ENCODE results near the gene HEXD.
A peak's percentile ranks its signal among the peaks of the same experiment; 100 is the strongest.

The HEXD gene

DNA sequence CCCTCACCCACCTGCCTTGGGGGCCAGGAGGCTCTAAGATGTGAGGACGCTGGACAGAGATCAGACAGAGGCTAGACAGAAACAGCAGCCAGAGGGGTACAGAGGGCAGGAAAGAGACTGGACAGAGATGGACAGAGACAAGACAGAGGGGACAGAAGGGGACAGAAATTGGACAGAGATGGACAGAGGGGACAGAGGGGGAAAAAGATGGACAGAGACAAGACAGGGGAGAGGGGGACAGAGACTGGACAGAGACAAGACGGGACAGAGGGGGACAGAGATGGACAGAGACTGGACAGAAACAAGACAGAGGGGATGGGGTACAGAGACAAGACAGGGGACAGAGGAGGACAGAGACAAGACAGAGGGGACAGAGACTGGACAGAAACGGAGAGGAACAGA, 30.4 kb upstream of the HEXD start:
- Histone ChIP-seq H3K9me3 (ENCODE audit: control insufficient read depth, insufficient read depth, low read depth, low read length) (no peaks in the 10 kb centered on the region), H3K4me1 (ENCODE audit: control insufficient read depth, insufficient read depth, low read length) (no peaks in the 10 kb centered on the region), H3K36me3 (ENCODE audit: control insufficient read depth in 2 of 2, insufficient read depth in 1 of 2, low read length in 2 of 2) (peaks cover 0 to 12% of the 10 kb centered on the region in 2 experiments; a peak in 1 of 3 replicates), H3K27ac (ENCODE audit: extremely low read depth, low read depth, low read length) (no peak overlapping the region), H3K4me3 (ENCODE audit: low read depth, low read length) (no peak overlapping the region)
- ChIA-PET CTCF (no interaction called here), POLR2A (no interaction called here)
- TF ChIP-seq, protein P1, sequence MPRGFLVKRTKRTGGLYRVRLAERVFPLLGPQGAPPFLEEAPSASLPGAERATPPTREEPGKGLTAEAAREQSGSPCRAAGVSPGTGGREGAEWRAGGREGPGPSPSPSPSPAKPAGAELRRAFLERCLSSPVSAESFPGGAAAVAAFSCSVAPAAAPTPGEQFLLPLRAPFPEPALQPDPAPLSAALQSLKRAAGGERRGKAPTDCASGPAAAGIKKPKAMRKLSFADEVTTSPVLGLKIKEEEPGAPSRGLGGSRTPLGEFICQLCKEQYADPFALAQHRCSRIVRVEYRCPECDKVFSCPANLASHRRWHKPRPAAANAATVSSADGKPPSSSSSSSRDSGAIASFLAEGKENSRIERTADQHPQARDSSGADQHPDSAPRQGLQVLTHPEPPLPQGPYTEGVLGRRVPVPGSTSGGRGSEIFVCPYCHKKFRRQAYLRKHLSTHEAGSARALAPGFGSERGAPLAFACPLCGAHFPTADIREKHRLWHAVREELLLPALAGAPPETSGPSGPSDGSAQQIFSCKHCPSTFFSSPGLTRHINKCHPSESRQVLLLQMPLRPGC (tag by site-specific recombination; IDR thresholded peaks at IDR 0.05) = no peak
- TF ChIP-seq SALL2 (tag by site-specific recombination; IDR thresholded peaks at IDR 0.05; ENCODE audit: borderline replicate concordance) (peak; percentile 54; the same call in 1 of the 2 replicates), ZEB2 (tag by site-specific recombination; IDR thresholded peaks at IDR 0.05) (no peak)

DNA sequence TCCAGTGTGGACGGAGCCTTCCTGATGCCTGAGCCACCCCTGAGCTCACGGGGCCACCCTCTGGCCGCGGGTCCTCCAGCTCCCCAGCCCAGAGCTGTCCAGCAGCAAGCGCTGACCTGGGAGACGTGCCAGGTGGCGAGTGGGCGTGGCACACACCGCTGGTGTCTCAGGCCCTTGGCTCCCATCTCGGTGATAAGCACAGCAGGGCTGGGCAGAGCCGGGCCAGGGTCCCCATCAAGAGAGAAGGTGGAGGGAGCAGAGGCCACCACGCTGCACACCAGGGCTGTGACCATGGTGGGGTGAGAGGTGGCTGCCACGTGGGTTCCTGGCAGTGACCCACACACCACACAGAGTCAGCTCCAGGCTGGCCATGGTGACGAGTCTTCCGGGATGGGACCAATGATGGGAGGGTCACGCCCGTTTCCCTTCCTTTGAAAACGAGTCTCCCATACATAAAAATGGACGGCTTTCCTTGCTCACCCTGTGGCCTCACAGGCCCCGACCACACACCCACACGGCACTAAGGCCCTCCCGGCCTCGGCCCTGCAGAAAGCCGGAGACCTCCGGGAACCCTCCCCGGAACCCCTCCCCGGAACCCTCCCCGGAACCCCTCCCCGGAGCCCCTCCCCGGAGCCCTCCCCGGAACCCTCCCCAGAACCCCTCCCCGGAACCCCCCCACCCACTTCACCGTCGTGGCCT, 29.8 kb upstream of the HEXD start:
- ChIA-PET CTCF (no interaction called here), POLR2A (no interaction called here)
- no peak overlapping the region for H3K27ac ChIP-seq (ENCODE audit: extremely low read depth, low read depth, low read length)
- no peaks in the 10 kb centered on the region for H3K4me1 ChIP-seq (ENCODE audit: control insufficient read depth, insufficient read depth, low read length)
- H3K9me3 ChIP-seq (ENCODE audit: control insufficient read depth, insufficient read depth, low read depth, low read length) = no peaks in the 10 kb centered on the region
- no peak overlapping the region for H3K4me3 ChIP-seq (ENCODE audit: low read depth, low read length)
- H3K36me3 ChIP-seq (ENCODE audit: control insufficient read depth in 2 of 2, insufficient read depth in 1 of 2, low read length in 2 of 2) = peaks cover 0 to 16% of the 10 kb centered on the region in 2 experiments; a peak in 1 of 3 replicates
- TF ChIP-seq ZNF324 (tag by site-specific recombination; IDR thresholded peaks at IDR 0.05) (no peak), ZNF530 (tag by site-specific recombination; IDR thresholded peaks at IDR 0.05; ENCODE audit: low read depth) (no peak), KLF1 (tag by site-specific recombination; IDR thresholded peaks at IDR 0.05) (peak; percentile 53; the same call in 1 of the 2 replicates), ZNF274 (IDR thresholded peaks at IDR 0.05; ENCODE audit: low read length) (no peak), ZNF274 (tag by site-specific recombination; IDR thresholded peaks at IDR 0.05; ENCODE audit: borderline replicate concordance) (no peak), ZNF585B (tag by site-specific recombination; IDR thresholded peaks at IDR 0.05) (no peak), ZNF76 (tag by site-specific recombination; IDR thresholded peaks at IDR 0.05; ENCODE audit: borderline replicate concordance, low read depth) (no peak), BCL11A (tag by site-specific recombination; IDR thresholded peaks at IDR 0.05; ENCODE audit: low read depth) (no peak), HOXD13 (CRISPR knock-in tag; IDR thresholded peaks at IDR 0.05; ENCODE audit: borderline replicate concordance) (no peak), ZNF211 (tag by site-specific recombination; IDR thresholded peaks at IDR 0.05; ENCODE audit: low read depth) (no peak), BCL11B (tag by site-specific recombination; IDR thresholded peaks at IDR 0.05; ENCODE audit: low read depth) (no peak), OSR2 (tag by site-specific recombination; IDR thresholded peaks at IDR 0.05) (no peak), MZF1 (tag by site-specific recombination; IDR thresholded peaks at IDR 0.05; ENCODE audit: borderline replicate concordance) (no peak), KLF9 (tag by site-specific recombination; IDR thresholded peaks at IDR 0.05; ENCODE audit: low read depth) (peak; percentile 66), ZSCAN30 (tag by site-specific recombination; IDR thresholded peaks at IDR 0.05) (no peak), KLF7 (tag by site-specific recombination; IDR thresholded peaks at IDR 0.05; ENCODE audit: borderline replicate concordance) (no peak), ZNF510 (tag by site-specific recombination; IDR thresholded peaks at IDR 0.05; ENCODE audit: insufficient replicate concordance) (no peak), ZNF571 (tag by site-specific recombination; IDR thresholded peaks at IDR 0.05) (no peak)
- TF ChIP-seq, protein P2, sequence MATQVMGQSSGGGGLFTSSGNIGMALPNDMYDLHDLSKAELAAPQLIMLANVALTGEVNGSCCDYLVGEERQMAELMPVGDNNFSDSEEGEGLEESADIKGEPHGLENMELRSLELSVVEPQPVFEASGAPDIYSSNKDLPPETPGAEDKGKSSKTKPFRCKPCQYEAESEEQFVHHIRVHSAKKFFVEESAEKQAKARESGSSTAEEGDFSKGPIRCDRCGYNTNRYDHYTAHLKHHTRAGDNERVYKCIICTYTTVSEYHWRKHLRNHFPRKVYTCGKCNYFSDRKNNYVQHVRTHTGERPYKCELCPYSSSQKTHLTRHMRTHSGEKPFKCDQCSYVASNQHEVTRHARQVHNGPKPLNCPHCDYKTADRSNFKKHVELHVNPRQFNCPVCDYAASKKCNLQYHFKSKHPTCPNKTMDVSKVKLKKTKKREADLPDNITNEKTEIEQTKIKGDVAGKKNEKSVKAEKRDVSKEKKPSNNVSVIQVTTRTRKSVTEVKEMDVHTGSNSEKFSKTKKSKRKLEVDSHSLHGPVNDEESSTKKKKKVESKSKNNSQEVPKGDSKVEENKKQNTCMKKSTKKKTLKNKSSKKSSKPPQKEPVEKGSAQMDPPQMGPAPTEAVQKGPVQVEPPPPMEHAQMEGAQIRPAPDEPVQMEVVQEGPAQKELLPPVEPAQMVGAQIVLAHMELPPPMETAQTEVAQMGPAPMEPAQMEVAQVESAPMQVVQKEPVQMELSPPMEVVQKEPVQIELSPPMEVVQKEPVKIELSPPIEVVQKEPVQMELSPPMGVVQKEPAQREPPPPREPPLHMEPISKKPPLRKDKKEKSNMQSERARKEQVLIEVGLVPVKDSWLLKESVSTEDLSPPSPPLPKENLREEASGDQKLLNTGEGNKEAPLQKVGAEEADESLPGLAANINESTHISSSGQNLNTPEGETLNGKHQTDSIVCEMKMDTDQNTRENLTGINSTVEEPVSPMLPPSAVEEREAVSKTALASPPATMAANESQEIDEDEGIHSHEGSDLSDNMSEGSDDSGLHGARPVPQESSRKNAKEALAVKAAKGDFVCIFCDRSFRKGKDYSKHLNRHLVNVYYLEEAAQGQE (tag by site-specific recombination; IDR thresholded peaks at IDR 0.05) = peak; percentile 89
- TF ChIP-seq, protein P3, sequence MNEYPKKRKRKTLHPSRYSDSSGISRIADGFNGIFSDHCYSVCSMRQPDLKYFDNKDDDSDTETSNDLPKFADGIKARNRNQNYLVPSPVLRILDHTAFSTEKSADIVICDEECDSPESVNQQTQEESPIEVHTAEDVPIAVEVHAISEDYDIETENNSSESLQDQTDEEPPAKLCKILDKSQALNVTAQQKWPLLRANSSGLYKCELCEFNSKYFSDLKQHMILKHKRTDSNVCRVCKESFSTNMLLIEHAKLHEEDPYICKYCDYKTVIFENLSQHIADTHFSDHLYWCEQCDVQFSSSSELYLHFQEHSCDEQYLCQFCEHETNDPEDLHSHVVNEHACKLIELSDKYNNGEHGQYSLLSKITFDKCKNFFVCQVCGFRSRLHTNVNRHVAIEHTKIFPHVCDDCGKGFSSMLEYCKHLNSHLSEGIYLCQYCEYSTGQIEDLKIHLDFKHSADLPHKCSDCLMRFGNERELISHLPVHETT (tag by site-specific recombination; IDR thresholded peaks at IDR 0.05) = no peak
- TF ChIP-seq, protein P4, sequence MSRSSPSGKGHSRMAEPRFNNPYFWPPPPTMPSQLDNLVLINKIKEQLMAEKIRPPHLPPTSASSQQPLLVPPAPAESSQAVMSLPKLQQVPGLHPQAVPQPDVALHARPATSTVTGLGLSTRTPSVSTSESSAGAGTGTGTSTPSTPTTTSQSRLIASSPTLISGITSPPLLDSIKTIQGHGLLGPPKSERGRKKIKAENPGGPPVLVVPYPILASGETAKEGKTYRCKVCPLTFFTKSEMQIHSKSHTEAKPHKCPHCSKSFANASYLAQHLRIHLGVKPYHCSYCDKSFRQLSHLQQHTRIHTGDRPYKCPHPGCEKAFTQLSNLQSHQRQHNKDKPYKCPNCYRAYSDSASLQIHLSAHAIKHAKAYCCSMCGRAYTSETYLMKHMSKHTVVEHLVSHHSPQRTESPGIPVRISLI (tag by site-specific recombination; IDR thresholded peaks at IDR 0.05) = no peak
- TF ChIP-seq, protein P5, sequence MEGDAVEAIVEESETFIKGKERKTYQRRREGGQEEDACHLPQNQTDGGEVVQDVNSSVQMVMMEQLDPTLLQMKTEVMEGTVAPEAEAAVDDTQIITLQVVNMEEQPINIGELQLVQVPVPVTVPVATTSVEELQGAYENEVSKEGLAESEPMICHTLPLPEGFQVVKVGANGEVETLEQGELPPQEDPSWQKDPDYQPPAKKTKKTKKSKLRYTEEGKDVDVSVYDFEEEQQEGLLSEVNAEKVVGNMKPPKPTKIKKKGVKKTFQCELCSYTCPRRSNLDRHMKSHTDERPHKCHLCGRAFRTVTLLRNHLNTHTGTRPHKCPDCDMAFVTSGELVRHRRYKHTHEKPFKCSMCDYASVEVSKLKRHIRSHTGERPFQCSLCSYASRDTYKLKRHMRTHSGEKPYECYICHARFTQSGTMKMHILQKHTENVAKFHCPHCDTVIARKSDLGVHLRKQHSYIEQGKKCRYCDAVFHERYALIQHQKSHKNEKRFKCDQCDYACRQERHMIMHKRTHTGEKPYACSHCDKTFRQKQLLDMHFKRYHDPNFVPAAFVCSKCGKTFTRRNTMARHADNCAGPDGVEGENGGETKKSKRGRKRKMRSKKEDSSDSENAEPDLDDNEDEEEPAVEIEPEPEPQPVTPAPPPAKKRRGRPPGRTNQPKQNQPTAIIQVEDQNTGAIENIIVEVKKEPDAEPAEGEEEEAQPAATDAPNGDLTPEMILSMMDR (tag by site-specific recombination; IDR thresholded peaks at IDR 0.05) = 0 out of 2 replicates have a peak, but pooled peaks have one; percentile 28
